ENCODE measurements around the gene OR8S1. TPM values are rescaled to one million over a fixed set of nuclear protein-coding genes. Genes with fewer than 3 reads are reported as not detected.
"Not testable (repeated sequence)": the region's sequence is repeated elsewhere in the genome, so short reads cannot be mapped to it uniquely, and the experiment has no call there.

OR8S1 gene
- total RNA-seq, 2 experiments from 2014 or later, result not detected

- POLR2A ChIA-PET, result not testable (repeated sequence)
- CTCF ChIA-PET, result interaction anchor here (1.2 kb wide), 1 partner anchor 66 kb away, joined by 3 read pairs; no protein-coding TSS in a partner anchor
Measured at GRCh38 chr12:48551636-48552035, 26.2 kb downstream of the OR8S1 start.

GRCh38 chr12:48553666-48554343 is 28.4 kb downstream of the OR8S1 start:
- CTCF ChIA-PET, POLR2A ChIA-PET: not testable (repeated sequence)

GRCh38 chr12:48556631-48557030 is 31.2 kb downstream of the OR8S1 start:
- CTCF ChIA-PET, result no interaction called here
- POLR2A ChIA-PET, result no interaction called here

- CTCF ChIA-PET, result no interaction called here
- POLR2A ChIA-PET, result no interaction called here
Measured at GRCh38 chr12:48557919-48558318, 32.5 kb downstream of the OR8S1 start.

GRCh38 chr12:48567731-48568130 is 42.3 kb downstream of the OR8S1 start:
- CTCF ChIA-PET, result no interaction called here
- POLR2A ChIA-PET, result no interaction called here

GRCh38 chr12:48569946-48570345 is 44.5 kb downstream of the OR8S1 start, which contains the start of gene LALBA:
LALBA (minus strand) TSS chr12:48570046; CDS start chr12:48570020, 26 bp downstream.
- CTCF ChIA-PET, result no interaction called here
- POLR2A ChIA-PET, result no interaction called here

GRCh38 chr12:48572326-48572725 is 46.9 kb downstream of the OR8S1 start:
- ChIA-PET POLR2A (no interaction called here), CTCF (interaction anchor here (0.6 kb wide), 1 partner anchor 342 kb away, joined by 3 read pairs; no protein-coding TSS in a partner anchor)

Other genes starting within 250 kb of the OR8S1 start
- 10 to 100 TPM in 1 of 2 experiments, 1 to 10 TPM in 1; 7.3 to 10.1 TPM for gene ZNF641, start 174.7 kb upstream of the OR8S1 start, total RNA-seq
- gene ANP32D, start 53.1 kb upstream of the OR8S1 start, total RNA-seq, result not detected
- not detected for gene C12orf54, start 43.1 kb upstream of the OR8S1 start, total RNA-seq
- gene LALBA, start 44.4 kb downstream of the OR8S1 start, total RNA-seq, result not detected
- 10 to 100 TPM; 57.2 to 59.6 TPM for gene KANSL2, start 156.6 kb downstream of the OR8S1 start, total RNA-seq
- gene CCNT1, start 191.1 kb downstream of the OR8S1 start, total RNA-seq, result 10 to 100 TPM; 67.3 to 68.1 TPM